Type B pancreatic cell (in vitro differentiated cells): ENCODE measurements around the gene PCK1. TPM values are rescaled to one million over a fixed set of nuclear protein-coding genes. Genes with fewer than 3 reads are reported as not detected.

Experiments used
- DNase-seq: peaks from one replicate; pipeline ENCODE4 v3.0.0; 2021; ENCODE audit warnings: mixed read lengths; ENCODE audit not compliant: unreplicated experiment; ENCODE audit errors: extremely low spot score
- H3K27ac Mint-ChIP-seq: 2 replicates; pipeline ENCODE4 v1.8.0; 2021; ENCODE audit warnings: mild to moderate bottlenecking, mixed read lengths
- H3K27me3 Mint-ChIP-seq: 2 replicates; pipeline ENCODE4 v1.8.0; 2021; ENCODE audit warnings: mixed read lengths
- H3K36me3 Mint-ChIP-seq: 2 replicates; pipeline ENCODE4 v1.8.0; 2021; ENCODE audit warnings: mixed read lengths
- H3K4me1 Mint-ChIP-seq: one replicate; pipeline ENCODE4 v1.8.0; 2021; ENCODE audit warnings: mixed read lengths; ENCODE audit not compliant: unreplicated experiment
- H3K4me3 Mint-ChIP-seq: 2 replicates; pipeline ENCODE4 v1.8.0; 2021; ENCODE audit warnings: mild to moderate bottlenecking, mixed read lengths
- H3K9me3 Mint-ChIP-seq: 2 replicates; pipeline ENCODE4 v1.8.0; 2021; ENCODE audit warnings: mixed read lengths
- CTCF ChIP-seq: fragments of 200-600 bp; sonication (generic); conservative IDR thresholded peaks from 2 replicates; pipeline ENCODE4 v1.5.0; 2021; ENCODE audit warnings: antibody characterized with exemption, mild to moderate bottlenecking
- total RNA-seq: library from RNA; stranded (reverse); gene quantifications from 2 replicates; pipeline ENCODE4 v1.2.1, GENCODE V29; 2021; ENCODE audit warnings: low replicate concordance

The PCK1 gene
- total RNA-seq, 1 donor from 2014 or later, result 2.3 TPM

GRCh38 chr20:57609086-57609841 lies 48.4 kb downstream of the PCK1 start:
- no peak for DNase-seq
- no peak for TF ChIP-seq CTCF
- H3K9me3 Mint-ChIP-seq, result no peaks in the 10 kb centered on the region
- H3K27ac Mint-ChIP-seq, result no peak overlapping the region
- no peaks in the 10 kb centered on the region for H3K36me3 Mint-ChIP-seq
- H3K27me3 Mint-ChIP-seq, result peaks cover 33% of the 10 kb centered on the region
- no peak overlapping the region for H3K4me3 Mint-ChIP-seq
- no peaks in the 10 kb centered on the region for H3K4me1 Mint-ChIP-seq

- Mint-ChIP-seq H3K27ac (no peak overlapping the region), H3K4me3 (no peak overlapping the region), H3K27me3 (peaks cover 30% of the 10 kb centered on the region), H3K4me1 (no peaks in the 10 kb centered on the region), H3K36me3 (no peaks in the 10 kb centered on the region), H3K9me3 (no peaks in the 10 kb centered on the region)
- no peak for DNase-seq
- TF ChIP-seq CTCF, result peak; percentile 44
Measured at GRCh38 chr20:57609842-57610167, 48.9 kb downstream of the PCK1 start.

DNA sequence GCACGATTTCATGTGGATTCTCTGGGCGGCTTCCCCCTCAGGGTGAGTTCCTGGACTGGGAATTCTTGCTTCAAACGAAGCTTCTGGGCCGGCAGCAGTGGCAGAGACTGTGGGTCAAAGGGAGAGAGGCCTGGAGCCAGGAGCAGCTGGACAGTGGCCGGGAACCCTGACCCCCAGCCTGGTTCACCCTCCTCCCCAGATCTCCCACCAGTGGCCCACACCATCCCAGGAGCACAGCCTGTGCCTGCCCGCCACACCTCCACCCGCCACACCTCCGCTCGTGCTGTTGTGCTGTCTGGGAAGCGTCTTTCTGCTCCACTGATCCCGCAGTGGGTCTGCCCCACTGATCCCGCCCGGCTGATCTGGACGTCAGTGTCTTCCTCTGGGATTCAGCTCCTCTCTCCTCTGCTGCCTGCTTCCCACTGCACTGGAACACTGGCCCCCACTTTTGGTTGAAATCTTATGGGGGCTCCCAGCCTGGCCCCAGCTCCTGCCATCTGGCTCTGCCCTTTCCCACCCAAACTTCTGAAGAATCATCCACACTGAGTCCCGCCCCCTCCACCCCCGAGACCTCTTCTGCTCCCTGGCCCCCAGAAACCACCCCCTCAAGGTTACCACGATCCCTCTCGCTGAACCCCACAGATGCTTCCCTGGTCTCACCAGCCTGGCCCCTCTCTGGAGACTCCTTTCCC lies 49.5 kb downstream of the PCK1 start:
- H3K36me3 Mint-ChIP-seq, result no peaks in the 10 kb centered on the region
- no peak for DNase-seq
- H3K27me3 Mint-ChIP-seq, result peaks cover 30% of the 10 kb centered on the region
- H3K9me3 Mint-ChIP-seq, result no peaks in the 10 kb centered on the region
- H3K4me3 Mint-ChIP-seq, result no peak overlapping the region
- no peaks in the 10 kb centered on the region for H3K4me1 Mint-ChIP-seq
- TF ChIP-seq CTCF, result no peak
- no peak overlapping the region for H3K27ac Mint-ChIP-seq

DNA sequence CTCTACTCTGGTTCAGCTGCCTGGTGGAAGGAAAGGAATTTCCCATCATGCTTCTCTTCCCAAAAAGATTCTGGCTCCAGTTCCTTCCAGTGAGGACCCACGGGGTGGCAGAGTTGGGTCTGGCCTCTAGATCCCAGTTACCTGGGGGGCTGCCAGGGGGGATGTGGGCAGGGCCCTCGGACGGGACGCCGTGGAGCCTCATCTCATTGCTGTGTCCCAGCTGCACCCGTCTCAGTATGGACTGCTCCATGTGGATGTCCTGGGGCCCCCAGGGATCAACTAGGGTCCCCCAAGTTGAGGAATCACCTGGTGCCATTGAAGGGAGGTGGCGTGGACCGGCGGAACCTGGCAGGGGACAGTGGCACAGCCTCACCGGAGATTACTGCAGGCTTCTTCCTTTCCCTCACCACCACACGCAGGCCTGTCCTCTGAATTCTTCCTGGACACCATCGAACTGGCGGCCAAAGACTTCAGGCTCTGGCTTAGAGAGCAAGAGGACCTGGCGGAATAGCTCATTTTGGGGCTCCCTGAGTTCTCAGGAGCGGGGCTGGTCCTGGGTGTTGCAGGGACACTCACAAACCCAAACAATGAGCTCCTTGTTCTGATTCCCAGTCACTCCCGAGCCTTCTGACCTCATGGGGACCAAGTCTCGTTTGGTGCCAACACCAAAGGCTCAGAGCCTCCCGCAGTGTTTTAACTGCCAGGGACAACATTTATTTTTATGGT lies 50.8 kb downstream of the PCK1 start:
- no peak for TF ChIP-seq CTCF
- Mint-ChIP-seq H3K36me3 (no peaks in the 10 kb centered on the region), H3K4me3 (no peak overlapping the region), H3K9me3 (no peaks in the 10 kb centered on the region), H3K27me3 (peaks cover 26% of the 10 kb centered on the region), H3K27ac (no peak overlapping the region), H3K4me1 (no peaks in the 10 kb centered on the region)
- no peak for DNase-seq

GRCh38 chr20:57612436-57612835 lies 51.5 kb downstream of the PCK1 start:
- DNase-seq, result no peak
- no peaks in the 10 kb centered on the region for H3K36me3 Mint-ChIP-seq
- H3K27ac Mint-ChIP-seq, result no peak overlapping the region
- H3K9me3 Mint-ChIP-seq, result no peaks in the 10 kb centered on the region
- TF ChIP-seq CTCF, result no peak
- peaks cover 25% of the 10 kb centered on the region for H3K27me3 Mint-ChIP-seq
- no peaks in the 10 kb centered on the region for H3K4me1 Mint-ChIP-seq
- no peak overlapping the region for H3K4me3 Mint-ChIP-seq
